WTC11 (cell line): Measurements from ENCODE around the gene LMO2.

ENCODE experiments used
- E2F4 ChIP-seq: sonication (generic); formaldehyde crosslinking; IDR thresholded peaks from 2 replicates; pipeline ENCODE4 v1.8.1; 2022; ENCODE audit warnings: low read depth, mild to moderate bottlenecking, moderate library complexity, missing genetic modification reagents, borderline replicate concordance
- NR2C2 ChIP-seq: sonication (generic); formaldehyde crosslinking; IDR thresholded peaks from 2 replicates; pipeline ENCODE4 v1.8.0; 2022; ENCODE audit warnings: mild to moderate bottlenecking, missing genetic modification reagents
- SP1 ChIP-seq: sonication (generic); formaldehyde crosslinking; conservative IDR thresholded peaks from 2 replicates; pipeline ENCODE4 v1.8.1; 2022; ENCODE audit warnings: missing genetic modification reagents
- TEAD4 ChIP-seq: sonication (generic); formaldehyde crosslinking; IDR thresholded peaks from 2 replicates; pipeline ENCODE4 v1.8.0; 2022; ENCODE audit warnings: mild to moderate bottlenecking, missing genetic modification reagents
- TF ChIP-seq, protein P1 (sequence below): fragments of 200-600 bp; IDR thresholded peaks from 2 replicates; pipeline ENCODE4 v1.8.0; 2022; ENCODE audit warnings: antibody characterized with exemption

DNA sequence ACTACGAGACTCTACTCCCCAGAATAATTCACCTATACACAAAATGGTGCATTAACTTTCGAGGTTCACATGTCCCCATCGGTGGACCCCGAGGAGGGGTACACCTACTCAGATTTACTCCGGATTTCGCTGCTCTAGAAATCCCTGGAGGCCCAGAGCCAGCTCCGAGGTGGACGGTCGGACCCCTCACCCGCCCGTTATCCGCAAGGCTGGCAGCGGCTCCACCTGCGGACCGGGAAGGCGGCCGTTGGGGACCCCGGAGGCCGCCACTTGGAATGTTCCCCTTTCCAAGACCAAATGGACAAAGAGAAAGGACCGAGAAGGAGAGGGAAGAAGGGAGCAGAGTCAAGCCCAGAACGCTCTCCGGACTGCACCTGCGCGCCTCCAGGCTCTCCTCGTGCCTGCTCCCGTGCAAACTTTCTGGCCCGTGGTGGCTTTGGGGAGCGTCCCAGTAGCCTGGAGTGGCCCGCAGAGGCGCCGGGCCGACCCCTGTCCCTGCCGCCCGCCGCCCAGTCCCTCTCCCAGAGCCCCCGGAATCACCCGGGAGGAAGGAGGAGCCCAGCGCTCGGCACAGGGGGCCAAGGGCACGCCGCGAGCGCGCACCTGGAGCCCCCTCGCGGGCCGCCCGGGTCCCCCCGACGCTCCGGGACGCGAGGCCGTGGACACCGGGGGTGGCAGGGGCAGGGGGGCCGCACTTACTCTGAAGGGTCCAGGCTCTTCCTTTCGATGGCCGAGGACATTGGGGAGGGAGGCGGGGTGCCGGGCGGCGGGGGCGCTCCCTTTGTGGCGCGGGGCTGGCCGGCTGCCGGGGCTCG lies 23.0 kb downstream of the LMO2 start:
- TF ChIP-seq, protein P1, sequence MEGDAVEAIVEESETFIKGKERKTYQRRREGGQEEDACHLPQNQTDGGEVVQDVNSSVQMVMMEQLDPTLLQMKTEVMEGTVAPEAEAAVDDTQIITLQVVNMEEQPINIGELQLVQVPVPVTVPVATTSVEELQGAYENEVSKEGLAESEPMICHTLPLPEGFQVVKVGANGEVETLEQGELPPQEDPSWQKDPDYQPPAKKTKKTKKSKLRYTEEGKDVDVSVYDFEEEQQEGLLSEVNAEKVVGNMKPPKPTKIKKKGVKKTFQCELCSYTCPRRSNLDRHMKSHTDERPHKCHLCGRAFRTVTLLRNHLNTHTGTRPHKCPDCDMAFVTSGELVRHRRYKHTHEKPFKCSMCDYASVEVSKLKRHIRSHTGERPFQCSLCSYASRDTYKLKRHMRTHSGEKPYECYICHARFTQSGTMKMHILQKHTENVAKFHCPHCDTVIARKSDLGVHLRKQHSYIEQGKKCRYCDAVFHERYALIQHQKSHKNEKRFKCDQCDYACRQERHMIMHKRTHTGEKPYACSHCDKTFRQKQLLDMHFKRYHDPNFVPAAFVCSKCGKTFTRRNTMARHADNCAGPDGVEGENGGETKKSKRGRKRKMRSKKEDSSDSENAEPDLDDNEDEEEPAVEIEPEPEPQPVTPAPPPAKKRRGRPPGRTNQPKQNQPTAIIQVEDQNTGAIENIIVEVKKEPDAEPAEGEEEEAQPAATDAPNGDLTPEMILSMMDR, result no peak
- TF ChIP-seq SP1 (no peak), E2F4 (CRISPR knock-in tag) (no peak), NR2C2 (CRISPR knock-in tag) (no peak), TEAD4 (CRISPR knock-in tag) (no peak)
